SU-DHL-6 (cell line): Measurements from ENCODE around the gene TRIM63.

Source experiments
- CTCF ChIP-seq: fragments of 200-600 bp; sonication (generic); IDR thresholded peaks from one replicate; pipeline ENCODE4 v1.5.1; 2017; ENCODE audit warnings: antibody characterized with exemption, mild to moderate bottlenecking, low read length, moderate library complexity; ENCODE audit not compliant: insufficient read depth, poor library complexity, severe bottlenecking
- EZH2phosphoT487 ChIP-seq: fragments of 200-600 bp; sonication (generic), shearing (Covaris generic); conservative IDR thresholded peaks from 2 replicates; pipeline ENCODE4 v1.6.1; 2018; ENCODE audit warnings: mild to moderate bottlenecking, antibody characterized with exemption, low read length, moderate library complexity, mixed read lengths

DNA sequence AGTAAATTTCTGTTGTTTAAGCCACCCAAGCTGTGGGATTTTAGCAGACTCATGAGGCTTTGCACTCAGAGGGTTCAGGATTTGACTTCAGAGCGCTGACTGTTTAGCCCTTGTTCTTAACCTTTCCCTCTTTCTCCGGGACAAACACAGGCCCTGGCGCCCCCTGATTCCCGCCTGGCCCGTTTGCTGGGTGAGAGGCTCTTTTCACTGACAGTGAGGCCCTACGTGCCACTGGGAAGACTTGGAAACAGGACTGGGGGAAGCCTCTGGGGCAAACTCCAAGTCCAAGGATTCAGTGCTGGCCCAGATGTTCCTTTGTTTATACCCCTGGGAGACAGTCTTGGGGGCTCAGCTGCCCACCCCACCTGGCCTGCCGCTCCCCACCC is 11.7 kb upstream of the TRIM63 start:
- TF ChIP-seq CTCF (no peak), EZH2phosphoT487 (no peak)
